Testis (tissue), 2 donors: ENCODE data around the gene MAP4K1.

ENCODE experiments used
- POLR2A ChIP-seq: fragments of 450-650 bp; IDR thresholded peaks from one replicate; pipeline ENCODE4 v1.6.1; 2017; ENCODE audit warnings: antibody characterized with exemption, mild to moderate bottlenecking, moderate library complexity
- TF ChIP-seq, protein P1 (sequence below), 3 experiments: fragments of 450-650 bp in 2 of 3; fragments of 200-600 bp in 1 of 3; sonication (generic) in 1 of 3; IDR thresholded peaks; one replicate each; pipeline ENCODE4 v1.5.1; 2016 to 2019; ENCODE audit warnings: antibody characterized with exemption in 3 of 3, mild to moderate bottlenecking in 2 of 3, moderate library complexity in 1 of 3

- no peak for TF ChIP-seq POLR2A
- TF ChIP-seq, protein P1, sequence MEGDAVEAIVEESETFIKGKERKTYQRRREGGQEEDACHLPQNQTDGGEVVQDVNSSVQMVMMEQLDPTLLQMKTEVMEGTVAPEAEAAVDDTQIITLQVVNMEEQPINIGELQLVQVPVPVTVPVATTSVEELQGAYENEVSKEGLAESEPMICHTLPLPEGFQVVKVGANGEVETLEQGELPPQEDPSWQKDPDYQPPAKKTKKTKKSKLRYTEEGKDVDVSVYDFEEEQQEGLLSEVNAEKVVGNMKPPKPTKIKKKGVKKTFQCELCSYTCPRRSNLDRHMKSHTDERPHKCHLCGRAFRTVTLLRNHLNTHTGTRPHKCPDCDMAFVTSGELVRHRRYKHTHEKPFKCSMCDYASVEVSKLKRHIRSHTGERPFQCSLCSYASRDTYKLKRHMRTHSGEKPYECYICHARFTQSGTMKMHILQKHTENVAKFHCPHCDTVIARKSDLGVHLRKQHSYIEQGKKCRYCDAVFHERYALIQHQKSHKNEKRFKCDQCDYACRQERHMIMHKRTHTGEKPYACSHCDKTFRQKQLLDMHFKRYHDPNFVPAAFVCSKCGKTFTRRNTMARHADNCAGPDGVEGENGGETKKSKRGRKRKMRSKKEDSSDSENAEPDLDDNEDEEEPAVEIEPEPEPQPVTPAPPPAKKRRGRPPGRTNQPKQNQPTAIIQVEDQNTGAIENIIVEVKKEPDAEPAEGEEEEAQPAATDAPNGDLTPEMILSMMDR (IDR thresholded peaks at IDR 0.05), result no peak
Observed at GRCh38 chr19:38660724-38661123, 43.0 kb upstream of the MAP4K1 start.
